ENCODE measurements around the gene ZNF107.

- TF ChIP-seq POLR2A (IDR thresholded peaks at IDR 0.05; ENCODE audit: low read depth, low read length) (no peak), POLR2AphosphoS5 (IDR thresholded peaks at IDR 0.05; ENCODE audit: low read depth, low read length) (no peak), TAF1 (IDR thresholded peaks at IDR 0.05; ENCODE audit: borderline replicate concordance, low read depth, low read length) (no peak)
These were observed 19.2 kb downstream of the ZNF107 start for GRCh38 chr7:64685091-64685490.

Measured in GM12892 (cell line).